HG03432 (cell line): ENCODE results near the gene TIGD6.
"Not testable (repeated sequence)": the region's sequence is repeated elsewhere in the genome, so short reads cannot be mapped to it uniquely, and the experiment has no call there.

ENCODE experiments used
- ATAC-seq: cut with Tn5 transposase; IDR thresholded peaks from one replicate; pipeline ENCODE4 v1.9.1; 2021; ENCODE audit warnings: mild to moderate bottlenecking, moderate library complexity; ENCODE audit not compliant: unreplicated experiment

Gene TIGD6

GRCh38 chr5:150000256-150000989, at the start of gene TIGD6, which contains the start of gene HMGXB3:
Gene TIGD6, minus strand, starts transcription at chr5:150000654. Its CDS starts 4,306 bp downstream, at chr5:149996348.
Gene HMGXB3, plus strand, starts transcription at chr5:150000739. Its CDS starts 4,114 bp downstream, at chr5:150004853.
- peak; percentile 90 for ATAC-seq

GRCh38 chr5:150046031-150046430, 45.6 kb upstream of the TIGD6 start:
- no peak for ATAC-seq

DNA sequence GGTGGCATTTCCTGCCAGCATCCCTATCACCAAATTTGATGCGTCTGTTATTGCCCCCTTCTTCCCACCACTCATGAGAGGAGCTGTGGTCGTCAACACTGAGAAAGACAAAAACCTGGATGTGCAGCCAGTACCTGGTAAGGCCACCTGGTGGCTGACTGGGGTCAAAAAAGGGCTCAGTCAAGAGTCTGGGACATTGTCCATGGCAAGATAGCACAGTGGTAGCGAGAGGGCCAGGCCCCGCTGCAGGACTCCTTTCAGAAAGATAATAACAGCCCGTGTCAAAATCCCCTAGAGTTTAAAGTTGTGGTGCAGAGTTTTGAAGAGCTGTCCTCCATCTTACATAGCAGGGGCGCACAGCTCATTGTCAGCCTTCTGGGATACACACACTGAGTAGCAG, 45.1 kb upstream of the TIGD6 start:
- no peak for ATAC-seq

DNA sequence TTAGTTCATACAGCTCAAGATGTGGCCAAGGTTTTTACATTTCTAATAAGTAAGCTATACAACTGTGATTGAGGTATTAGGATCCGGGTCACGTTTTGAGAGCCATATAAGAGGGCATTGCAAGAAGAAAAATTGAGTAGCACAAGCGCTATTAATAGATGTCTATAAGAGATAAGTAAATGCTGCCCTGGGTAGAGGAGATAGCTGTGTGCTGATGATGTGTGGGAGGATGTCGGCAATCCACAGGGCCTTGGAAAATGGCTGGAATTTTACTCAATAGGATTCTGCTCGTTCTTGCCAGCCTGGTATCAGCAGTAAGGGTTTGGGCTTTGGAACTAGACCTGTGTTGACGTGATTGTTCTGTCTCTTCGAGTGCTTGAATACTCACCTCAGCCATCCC, 44.3 kb upstream of the TIGD6 start:
- ATAC-seq, result no peak

GRCh38 chr5:150044329-150044681, 43.9 kb upstream of the TIGD6 start:
- ATAC-seq, result no peak

DNA sequence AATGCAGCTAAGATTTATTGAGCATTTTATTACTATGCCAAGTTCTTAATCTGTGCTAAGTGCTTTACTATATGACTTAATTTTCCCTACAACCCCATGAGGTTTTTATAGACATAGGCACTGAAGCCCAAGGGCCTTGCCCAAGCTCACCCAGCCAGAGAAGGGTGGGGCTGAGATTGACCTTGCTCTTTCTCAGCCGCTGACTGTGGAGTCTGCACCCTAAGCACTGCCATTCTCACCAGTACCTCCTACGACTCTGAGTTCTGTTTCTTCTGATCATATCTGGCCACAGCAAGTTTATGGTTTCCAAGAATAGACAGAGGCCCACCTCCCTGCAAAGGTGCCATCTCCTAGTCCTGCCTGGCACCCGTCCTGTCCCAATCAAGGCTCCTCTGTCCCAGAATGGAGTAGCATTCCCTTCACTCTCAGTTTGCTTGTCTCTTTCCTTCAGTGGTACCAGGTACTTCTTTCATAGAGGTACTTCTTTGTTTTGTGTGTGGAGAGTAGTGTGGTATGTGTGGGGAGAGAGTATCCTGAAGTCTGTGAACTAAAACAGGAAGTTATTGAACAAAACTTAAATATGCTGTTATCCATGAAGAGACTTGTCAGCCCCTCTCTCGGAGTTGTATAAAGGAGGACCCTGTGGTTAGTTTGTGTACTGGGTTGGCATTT, 43.3 kb upstream of the TIGD6 start:
- no peak for ATAC-seq

- no peak for ATAC-seq
Observed at GRCh38 chr5:150042459-150042858, 42.0 kb upstream of the TIGD6 start.

- no peak for ATAC-seq
Observed at GRCh38 chr5:150038547-150038946, 38.1 kb upstream of the TIGD6 start.

DNA sequence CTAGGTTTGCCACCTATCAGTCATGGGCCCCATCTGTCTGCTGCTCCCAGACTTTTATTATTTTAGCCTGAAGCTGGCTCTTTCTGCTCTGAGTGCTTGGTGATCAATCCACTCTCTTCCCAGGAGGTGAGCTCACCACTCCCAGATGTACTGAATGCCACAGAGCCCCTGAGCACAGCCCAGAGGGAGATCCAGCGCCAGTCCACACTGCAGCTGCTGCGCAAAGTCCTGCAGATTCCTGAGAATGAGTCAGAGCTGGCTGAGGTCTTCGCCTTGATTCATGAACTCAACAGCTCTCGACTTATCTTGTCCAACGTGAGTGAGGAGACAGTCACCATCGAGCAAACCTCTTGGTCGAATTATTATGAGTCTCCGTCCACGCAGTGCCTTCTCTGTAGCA, 36.1 kb upstream of the TIGD6 start:
- ATAC-seq, result no peak

GRCh38 chr5:150035139-150035895, 34.9 kb upstream of the TIGD6 start:
- ATAC-seq, result peak; percentile 93

- no peak for ATAC-seq
Observed at GRCh38 chr5:150034662-150035061, 34.2 kb upstream of the TIGD6 start.

GRCh38 chr5:150033334-150033733, 32.9 kb upstream of the TIGD6 start:
- no peak for ATAC-seq

GRCh38 chr5:150028047-150028446, 27.6 kb upstream of the TIGD6 start:
- ATAC-seq, result not testable (repeated sequence)

DNA sequence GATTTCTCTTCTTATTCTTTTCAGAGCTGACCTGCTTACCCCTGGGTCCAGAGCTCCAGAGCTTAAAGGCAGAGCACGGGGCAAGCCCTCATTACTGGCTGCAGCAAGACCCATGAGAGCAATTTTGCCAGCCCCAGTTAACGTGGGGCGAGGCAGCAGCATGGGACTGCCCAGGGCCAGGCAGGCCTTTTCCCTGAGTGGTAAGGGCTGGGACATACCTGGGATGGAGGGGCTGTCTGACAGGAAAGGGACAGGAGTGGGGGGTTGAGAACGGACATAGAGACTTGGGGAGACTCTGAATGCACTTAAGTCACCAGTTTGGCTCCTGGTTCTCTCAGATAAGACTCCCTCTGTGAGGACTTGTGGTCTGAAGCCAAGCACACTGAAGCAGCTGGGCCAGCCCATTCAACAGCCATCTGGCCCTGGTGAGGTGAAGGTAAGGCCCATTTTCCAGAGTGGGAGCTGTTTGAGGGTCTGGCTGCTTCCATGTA, 26.3 kb upstream of the TIGD6 start:
- no peak for ATAC-seq

- no peak for ATAC-seq
Observed at GRCh38 chr5:150024346-150024984, 24.0 kb upstream of the TIGD6 start.

GRCh38 chr5:150023136-150023535, 22.7 kb upstream of the TIGD6 start:
- ATAC-seq, result no peak

GRCh38 chr5:150022681-150023080, 22.2 kb upstream of the TIGD6 start:
- no peak for ATAC-seq

DNA sequence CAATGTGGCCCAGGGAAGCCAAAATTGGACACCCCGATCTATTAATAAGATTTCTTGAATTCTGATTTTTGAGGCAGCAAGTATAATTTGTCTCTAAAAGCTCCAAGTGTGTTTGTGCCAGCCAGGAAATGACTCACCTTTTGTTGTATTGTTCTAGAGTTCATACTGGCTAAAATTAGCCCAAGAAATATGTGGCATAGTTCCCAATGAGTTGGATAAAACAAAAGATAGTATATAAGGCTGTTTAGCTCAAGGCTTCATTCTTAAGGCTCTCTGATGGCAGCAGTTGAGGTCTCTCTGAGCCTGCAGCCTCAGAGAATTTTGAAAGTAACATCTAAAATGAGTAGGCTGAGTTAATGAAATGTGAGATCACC, 21.7 kb upstream of the TIGD6 start:
- no peak for ATAC-seq

- ATAC-seq, result no peak
Observed at GRCh38 chr5:150021491-150022157, 21.2 kb upstream of the TIGD6 start.

- no peak for ATAC-seq
Observed at GRCh38 chr5:150020249-150020648, 19.8 kb upstream of the TIGD6 start.
